Mesendoderm (in vitro differentiated cells): ENCODE results near the gene AHSA1. TPM values are rescaled to one million over a fixed set of nuclear protein-coding genes. Genes with fewer than 3 reads are reported as not detected.

Experiments
- DNase-seq: peaks from one replicate; pipeline ENCODE4 v3.0.0; 2013
- H2AK5ac ChIP-seq: 2 replicates; pipeline ENCODE4 v1.6.1; 2013; ENCODE audit warnings: low read length, inconsistent platforms
- H2BK120ac ChIP-seq: 2 replicates; pipeline ENCODE4 v1.6.1; 2013; ENCODE audit warnings: low read depth, mild to moderate bottlenecking, low read length, moderate library complexity, mixed read lengths
- H2BK15ac ChIP-seq: replicated peaks from 2 replicates; pipeline ENCODE4 v1.6.1; 2013; ENCODE audit warnings: low read depth, mild to moderate bottlenecking, moderate library complexity
- H2BK5ac ChIP-seq: 2 replicates; pipeline ENCODE4 v1.6.1; 2013; ENCODE audit warnings: low read length, inconsistent platforms
- H3K18ac ChIP-seq: 2 replicates; pipeline ENCODE4 v1.6.1; 2013; ENCODE audit warnings: mild to moderate bottlenecking, low read length, mixed read lengths
- H3K23ac ChIP-seq: one replicate; pipeline ENCODE4 v1.6.1; 2013; ENCODE audit warnings: low read length
- H3K27ac ChIP-seq: 2 replicates; pipeline ENCODE4 v1.5.1; 2013; ENCODE audit warnings: low read depth, mild to moderate bottlenecking, inconsistent platforms, low read length, moderate library complexity
- H3K27me3 ChIP-seq: 2 replicates; pipeline ENCODE4 v1.6.1; 2013; ENCODE audit warnings: low read length, control low read depth, mild to moderate bottlenecking, inconsistent platforms; ENCODE audit not compliant: insufficient read depth, poor library complexity
- H3K36me3 ChIP-seq: 2 replicates; pipeline ENCODE4 v1.6.1; 2013; ENCODE audit warnings: low read length, inconsistent platforms; ENCODE audit not compliant: control insufficient read depth, insufficient read depth
- H3K4ac ChIP-seq: one replicate; pipeline ENCODE4 v1.6.1; 2013; ENCODE audit warnings: low read depth, mild to moderate bottlenecking, low read length, moderate library complexity
- H3K4me1 ChIP-seq: 2 replicates; pipeline ENCODE4 v1.6.1; 2013; ENCODE audit warnings: low read depth, low read length, inconsistent platforms; ENCODE audit not compliant: control insufficient read depth
- H3K4me2 ChIP-seq: 2 replicates; pipeline ENCODE4 v1.6.1; 2013; ENCODE audit warnings: low read length
- H3K4me3 ChIP-seq: 2 replicates; pipeline ENCODE4 v1.5.1; 2013; ENCODE audit warnings: mild to moderate bottlenecking, low read length
- H3K56ac ChIP-seq: one replicate; pipeline ENCODE4 v1.6.1; 2013; ENCODE audit warnings: low read length
- H3K79me1 ChIP-seq: 2 replicates; pipeline ENCODE4 v1.6.1; 2013; ENCODE audit warnings: low read length, inconsistent platforms
- H3K79me2 ChIP-seq: 2 replicates; pipeline ENCODE4 v1.6.1; 2013; ENCODE audit warnings: mild to moderate bottlenecking, low read length; ENCODE audit not compliant: control insufficient read depth, insufficient read depth
- H3K9ac ChIP-seq: 2 replicates; pipeline ENCODE4 v1.6.1; 2013; ENCODE audit warnings: low read length, inconsistent platforms
- H4K5ac ChIP-seq: one replicate; pipeline ENCODE4 v1.6.1; 2013; ENCODE audit warnings: low read length
- H4K8ac ChIP-seq: one replicate; pipeline ENCODE4 v1.6.1; 2013; ENCODE audit warnings: low read depth, mild to moderate bottlenecking, control low read depth, low read length, moderate library complexity
- WGBS: extraction: QIAGEN DNeasy Blood & Tissue Kit; methylation state at CpG from one replicate; pipeline ENCODE4 v1.1.7; 2013; ENCODE audit warnings: low lambda C conversion rate, missing lambda C conversion rate; ENCODE audit not compliant: insufficient coverage; ENCODE audit errors: extremely low coverage; 5-methylcytosine and 5-hydroxymethylcytosine counted together
- small RNA-seq: library from polyadenylated mRNA; stranded (forward); fragments of <200 nt; extraction: miRNeasy Mini kit (QIAGEN cat#:217004); gene quantifications from one replicate; pipeline ENCODE3, GENCODE V24; 2013; ENCODE audit not compliant: insufficient read depth

Gene AHSA1

GRCh38 chr14:77511486-77512162 is 53.7 kb downstream of the AHSA1 start:
- no peaks in the 10 kb centered on the region for H3K4me1 ChIP-seq
- H2AK5ac ChIP-seq: no peak overlapping the region
- no peaks in the 10 kb centered on the region for H3K79me1 ChIP-seq
- no peak overlapping the region for H3K9ac ChIP-seq
- no peak overlapping the region for H3K18ac ChIP-seq
- H4K5ac ChIP-seq: no peak overlapping the region
- H3K56ac ChIP-seq: no peak overlapping the region
- no peak overlapping the region for H2BK120ac ChIP-seq
- no peaks in the 10 kb centered on the region for H3K79me2 ChIP-seq
- no peak overlapping the region for H3K4me3 ChIP-seq
- H2BK15ac ChIP-seq: no peak overlapping the region
- no peak overlapping the region for H4K8ac ChIP-seq
- no peak for DNase-seq
- no peak overlapping the region for H3K27ac ChIP-seq
- no peak overlapping the region for H3K23ac ChIP-seq
- H3K4me2 ChIP-seq: no peak overlapping the region
- H2BK5ac ChIP-seq: no peak overlapping the region
- H3K27me3 ChIP-seq: no peaks in the 10 kb centered on the region
- H3K36me3 ChIP-seq: peaks cover 4% of the 10 kb centered on the region
- no CpG with 5 or more reads among the region's 8 CpGs for WGBS
- no peak overlapping the region for H3K4ac ChIP-seq

- H3K18ac ChIP-seq: no peak overlapping the region
- H4K8ac ChIP-seq: no peak overlapping the region
- H3K36me3 ChIP-seq: peaks cover 4% of the 10 kb centered on the region
- H3K56ac ChIP-seq: no peak overlapping the region
- no peak overlapping the region for H2BK120ac ChIP-seq
- no peak overlapping the region for H3K27ac ChIP-seq
- no peak overlapping the region for H3K4me2 ChIP-seq
- no peak overlapping the region for H3K4me3 ChIP-seq
- no peaks in the 10 kb centered on the region for H3K4me1 ChIP-seq
- no peak overlapping the region for H2BK5ac ChIP-seq
- H3K79me1 ChIP-seq: no peaks in the 10 kb centered on the region
- no peak overlapping the region for H4K5ac ChIP-seq
- H3K4ac ChIP-seq: no peak overlapping the region
- H3K9ac ChIP-seq: no peak overlapping the region
- no peaks in the 10 kb centered on the region for H3K27me3 ChIP-seq
- no peak overlapping the region for H3K23ac ChIP-seq
- DNase-seq: no peak
- no peaks in the 10 kb centered on the region for H3K79me2 ChIP-seq
- H2AK5ac ChIP-seq: no peak overlapping the region
- H2BK15ac ChIP-seq: no peak overlapping the region
These were observed 58.2 kb downstream of the AHSA1 start for GRCh38 chr14:77516126-77516525.

Small RNA genes lying within 50 kb of the gene (small RNA-seq; reads per million reads assigned to genes)
- gene RF00404: not detected
